Activated naive CD4-positive, alpha-beta T cell treated with anti-CD3 and anti-CD28 coated beads, Interleukin-2, amount 50 U/mL, for 24 hours (primary cell): ENCODE measurements around the gene GATA5.
A peak's percentile ranks its signal among the peaks of the same experiment; 100 is the strongest.

ENCODE experiments used
- H3K27ac Mint-ChIP-seq: one replicate; pipeline ENCODE4 v1.8.0; 2021; ENCODE audit warnings: mild to moderate bottlenecking, mixed read lengths
- H3K27me3 Mint-ChIP-seq: one replicate; pipeline ENCODE4 v1.8.0; 2021; ENCODE audit warnings: mixed read lengths
- H3K36me3 Mint-ChIP-seq: one replicate; pipeline ENCODE4 v1.8.0; 2021; ENCODE audit warnings: mixed read lengths
- H3K4me1 Mint-ChIP-seq: one replicate; pipeline ENCODE4 v1.8.0; 2021; ENCODE audit warnings: mixed read lengths
- H3K4me3 Mint-ChIP-seq: one replicate; pipeline ENCODE4 v1.8.0; 2021; ENCODE audit warnings: mild to moderate bottlenecking, mixed read lengths
- H3K9me3 Mint-ChIP-seq: one replicate; pipeline ENCODE4 v1.8.0; 2021; ENCODE audit warnings: mixed read lengths

GATA5 gene

GRCh38 chr20:62508641-62509051 lies 32.9 kb upstream of the GATA5 start:
- H3K27me3 Mint-ChIP-seq, result no peaks in the 10 kb centered on the region
- H3K36me3 Mint-ChIP-seq, result no peaks in the 10 kb centered on the region
- peaks cover 6% of the 10 kb centered on the region for H3K4me1 Mint-ChIP-seq
- no peak overlapping the region for H3K4me3 Mint-ChIP-seq
- no peak overlapping the region for H3K27ac Mint-ChIP-seq
- H3K9me3 Mint-ChIP-seq, result no peaks in the 10 kb centered on the region

GRCh38 chr20:62507991-62508640 lies 32.3 kb upstream of the GATA5 start:
- Mint-ChIP-seq H3K27me3 (no peaks in the 10 kb centered on the region), H3K4me3 (no peak overlapping the region), H3K4me1 (peaks cover 3% of the 10 kb centered on the region), H3K27ac (no peak overlapping the region), H3K36me3 (no peaks in the 10 kb centered on the region), H3K9me3 (no peaks in the 10 kb centered on the region)

- Mint-ChIP-seq H3K4me1 (no peaks in the 10 kb centered on the region), H3K4me3 (no peak overlapping the region), H3K27ac (no peak overlapping the region), H3K27me3 (no peaks in the 10 kb centered on the region), H3K9me3 (no peaks in the 10 kb centered on the region), H3K36me3 (no peaks in the 10 kb centered on the region)
Measured at GRCh38 chr20:62507323-62507722, 31.5 kb upstream of the GATA5 start.

- no peak overlapping the region for H3K4me3 Mint-ChIP-seq
- H3K36me3 Mint-ChIP-seq, result no peaks in the 10 kb centered on the region
- no peaks in the 10 kb centered on the region for H3K27me3 Mint-ChIP-seq
- H3K27ac Mint-ChIP-seq, result no peak overlapping the region
- H3K4me1 Mint-ChIP-seq, result peaks cover 5% of the 10 kb centered on the region
- no peaks in the 10 kb centered on the region for H3K9me3 Mint-ChIP-seq
Measured at GRCh38 chr20:62506791-62507190, 31.0 kb upstream of the GATA5 start.

GRCh38 chr20:62506087-62506486 lies 30.3 kb upstream of the GATA5 start:
- no peaks in the 10 kb centered on the region for H3K36me3 Mint-ChIP-seq
- H3K27ac Mint-ChIP-seq, result no peak overlapping the region
- no peak overlapping the region for H3K4me3 Mint-ChIP-seq
- no peaks in the 10 kb centered on the region for H3K9me3 Mint-ChIP-seq
- no peaks in the 10 kb centered on the region for H3K27me3 Mint-ChIP-seq
- peaks cover 11% of the 10 kb centered on the region for H3K4me1 Mint-ChIP-seq

- H3K4me1 Mint-ChIP-seq, result peaks cover 17% of the 10 kb centered on the region
- no peak overlapping the region for H3K4me3 Mint-ChIP-seq
- no peaks in the 10 kb centered on the region for H3K9me3 Mint-ChIP-seq
- H3K27ac Mint-ChIP-seq, result no peak overlapping the region
- H3K27me3 Mint-ChIP-seq, result no peaks in the 10 kb centered on the region
- H3K36me3 Mint-ChIP-seq, result no peaks in the 10 kb centered on the region
Measured at GRCh38 chr20:62505337-62506045, 29.7 kb upstream of the GATA5 start.

GRCh38 chr20:62504323-62504722 lies 28.5 kb upstream of the GATA5 start:
- H3K4me1 Mint-ChIP-seq, result peaks cover 20% of the 10 kb centered on the region
- no peaks in the 10 kb centered on the region for H3K27me3 Mint-ChIP-seq
- H3K36me3 Mint-ChIP-seq, result no peaks in the 10 kb centered on the region
- no peak overlapping the region for H3K4me3 Mint-ChIP-seq
- no peaks in the 10 kb centered on the region for H3K9me3 Mint-ChIP-seq
- H3K27ac Mint-ChIP-seq, result no peak overlapping the region

GRCh38 chr20:62503401-62504178 lies 27.8 kb upstream of the GATA5 start:
- Mint-ChIP-seq H3K4me3 (no peak overlapping the region), H3K27ac (peak overlapping the region; percentile 33), H3K4me1 (peaks cover 20% of the 10 kb centered on the region), H3K27me3 (no peaks in the 10 kb centered on the region), H3K36me3 (no peaks in the 10 kb centered on the region), H3K9me3 (no peaks in the 10 kb centered on the region)

GRCh38 chr20:62502496-62503095 lies 26.8 kb upstream of the GATA5 start:
- Mint-ChIP-seq H3K36me3 (no peaks in the 10 kb centered on the region), H3K27ac (peak overlapping the region; percentile 93), H3K4me1 (peaks cover 20% of the 10 kb centered on the region), H3K27me3 (no peaks in the 10 kb centered on the region), H3K4me3 (peak overlapping the region; percentile 53), H3K9me3 (no peaks in the 10 kb centered on the region)

- Mint-ChIP-seq H3K4me1 (peaks cover 20% of the 10 kb centered on the region), H3K36me3 (no peaks in the 10 kb centered on the region), H3K4me3 (peak overlapping the region; percentile 53), H3K27ac (peak overlapping the region; percentile 93), H3K9me3 (no peaks in the 10 kb centered on the region), H3K27me3 (no peaks in the 10 kb centered on the region)
Measured at GRCh38 chr20:62501801-62502495, 26.2 kb upstream of the GATA5 start.

GRCh38 chr20:62500237-62500864 lies 24.6 kb upstream of the GATA5 start:
- H3K4me3 Mint-ChIP-seq, result no peak overlapping the region
- H3K4me1 Mint-ChIP-seq, result peaks cover 20% of the 10 kb centered on the region
- peak overlapping the region; percentile 87 for H3K27ac Mint-ChIP-seq
- no peaks in the 10 kb centered on the region for H3K9me3 Mint-ChIP-seq
- no peaks in the 10 kb centered on the region for H3K36me3 Mint-ChIP-seq
- H3K27me3 Mint-ChIP-seq, result peaks cover 1% of the 10 kb centered on the region

GRCh38 chr20:62499758-62500236 lies 24.0 kb upstream of the GATA5 start:
- H3K27me3 Mint-ChIP-seq, result peaks cover 1% of the 10 kb centered on the region
- H3K9me3 Mint-ChIP-seq, result no peaks in the 10 kb centered on the region
- no peak overlapping the region for H3K4me3 Mint-ChIP-seq
- no peaks in the 10 kb centered on the region for H3K36me3 Mint-ChIP-seq
- peaks cover 20% of the 10 kb centered on the region for H3K4me1 Mint-ChIP-seq
- peak overlapping the region; percentile 5 for H3K27ac Mint-ChIP-seq

GRCh38 chr20:62498874-62499273 lies 23.1 kb upstream of the GATA5 start:
- Mint-ChIP-seq H3K27me3 (peaks cover 1% of the 10 kb centered on the region), H3K36me3 (no peaks in the 10 kb centered on the region), H3K4me3 (no peak overlapping the region), H3K9me3 (no peaks in the 10 kb centered on the region), H3K27ac (peak overlapping the region; percentile 87), H3K4me1 (peaks cover 20% of the 10 kb centered on the region)

GRCh38 chr20:62496568-62497218 lies 20.9 kb upstream of the GATA5 start:
- H3K27ac Mint-ChIP-seq, result no peak overlapping the region
- H3K27me3 Mint-ChIP-seq, result peaks cover 1% of the 10 kb centered on the region
- no peaks in the 10 kb centered on the region for H3K36me3 Mint-ChIP-seq
- no peak overlapping the region for H3K4me3 Mint-ChIP-seq
- no peaks in the 10 kb centered on the region for H3K9me3 Mint-ChIP-seq
- H3K4me1 Mint-ChIP-seq, result peaks cover 14% of the 10 kb centered on the region
